B cell (primary cell): ENCODE measurements around the gene CARD10. TPM values are rescaled to one million over a fixed set of nuclear protein-coding genes. Genes with fewer than 3 reads are reported as not detected.

ENCODE experiments used
- ATAC-seq: fragments of 200-7000 bp; cut with Tn5 transposase; one replicate; pipeline ENCODE4 v1.10.0; 2021; ENCODE audit warnings: low read depth, mild to moderate bottlenecking, moderate number of reproducible peaks, moderate library complexity
- CTCF ChIA-PET: fragments of 350-600 bp; sonication (Branson Sonifier 250); formaldehyde crosslinking; loops from one replicate; lab custom pipeline; 2021; ENCODE audit warnings: antibody characterized with exemption, inconsistent platforms; lab: Charles Lee
- POLR2A ChIA-PET: fragments of 350-600 bp; sonication (Branson Sonifier 250); formaldehyde crosslinking; loops from one replicate; lab custom pipeline; 2021; ENCODE audit warnings: antibody characterized with exemption; lab: Charles Lee
- DNase-seq: peaks from one replicate; pipeline ENCODE4 v3.0.0; 2013
- H2AFZ ChIP-seq: 2 replicates; pipeline ENCODE4 v1.6.1; 2012; ENCODE audit warnings: mild to moderate bottlenecking, low read depth, low read length; ENCODE audit not compliant: insufficient read depth, poor library complexity, severe bottlenecking
- H3K27ac ChIP-seq, 2 donors: 1 replicate in 1 of 2; 2 replicates in 1 of 2; pipeline ENCODE4 v1.5.1; 2012 to 2013; ENCODE audit warnings: low read length in 2 of 2, mild to moderate bottlenecking in 2 of 2, moderate library complexity in 1 of 2
- H3K27me3 ChIP-seq, 4 experiments: fragments of 200-600 bp in 1 of 4; sonication (generic) in 1 of 4; replicated peaks in 1 of 4; 1 replicate in 2 of 4; 2 replicates in 2 of 4; pipeline versions ENCODE4 v1.6.1 to v1.7.0; 2013 to 2016; ENCODE audit warnings: low read length in 3 of 4, mild to moderate bottlenecking in 2 of 4, mixed read lengths in 1 of 4, moderate library complexity in 1 of 4; ENCODE audit not compliant: insufficient read depth in 4 of 4, control insufficient read depth in 3 of 4; ENCODE audit errors: control extremely low read depth in 1 of 4
- H3K36me3 ChIP-seq, 2 experiments: replicated peaks in 1 of 2; 1 replicate in 1 of 2; 2 replicates in 1 of 2; pipeline versions ENCODE4 v1.6.1 to v1.7.1; 2013; ENCODE audit warnings: low read length in 1 of 2; ENCODE audit not compliant: insufficient read depth in 2 of 2, control insufficient read depth in 1 of 2; ENCODE audit errors: control extremely low read depth in 1 of 2, extremely low read depth in 1 of 2
- H3K4me1 ChIP-seq, 2 donors: fragments of 200-600 bp in 1 of 2; sonication (generic) in 1 of 2; 1 replicate in 1 of 2; 2 replicates in 1 of 2; pipeline versions ENCODE4 v1.5.1 to v1.6.1; 2013 to 2017; ENCODE audit warnings: low read length in 2 of 2; ENCODE audit not compliant: control insufficient read depth in 2 of 2, insufficient read depth in 2 of 2
- H3K4me2 ChIP-seq: replicated peaks from 2 replicates; pipeline ENCODE3; 2012; ENCODE audit warnings: mild to moderate bottlenecking, low read depth, low read length; ENCODE audit not compliant: poor library complexity, severe bottlenecking
- H3K4me3 ChIP-seq, 5 experiments: fragments of 200-600 bp in 1 of 5; sonication (generic) in 1 of 5; 1 replicate in 3 of 5; 2 replicates in 2 of 5; pipeline versions ENCODE4 v1.5.1 to v1.7.0; 2011 to 2016; ENCODE audit warnings: low read length in 4 of 5, mild to moderate bottlenecking in 4 of 5, low read depth in 2 of 5, control low read depth in 1 of 5, moderate library complexity in 1 of 5; ENCODE audit not compliant: insufficient read depth in 1 of 5; ENCODE audit errors: control extremely low read depth in 1 of 5, extremely low read depth in 1 of 5
- H3K79me2 ChIP-seq: fragments of 200-600 bp; sonication (generic); one replicate; pipeline ENCODE4 v1.6.0; 2016; ENCODE audit warnings: low read length; ENCODE audit not compliant: control insufficient read depth, insufficient read depth
- H3K9ac ChIP-seq: fragments of 200-600 bp; sonication (generic); 2 replicates; pipeline ENCODE4 v1.6.1; 2017; ENCODE audit warnings: mild to moderate bottlenecking, low read length, moderate library complexity
- H3K9me3 ChIP-seq, 3 donors: one replicate each; pipeline versions ENCODE4 v1.6.1 to v1.7.1; 2013; ENCODE audit warnings: low read length in 2 of 3; ENCODE audit not compliant: control insufficient read depth in 2 of 3, insufficient read depth in 1 of 3; ENCODE audit errors: control extremely low read depth in 1 of 3
- H4K20me1 ChIP-seq: 2 replicates; pipeline ENCODE4 v1.6.0; 2012; ENCODE audit warnings: mild to moderate bottlenecking, low read length; ENCODE audit not compliant: insufficient read depth, control insufficient read depth, poor library complexity, severe bottlenecking
- H3K27ac Mint-ChIP-seq: one replicate; pipeline ENCODE4 v1.8.0; 2021; ENCODE audit warnings: mixed read lengths
- H3K27me3 Mint-ChIP-seq: one replicate; pipeline ENCODE4 v1.8.0; 2021; ENCODE audit warnings: mixed read lengths
- H3K4me1 Mint-ChIP-seq: one replicate; pipeline ENCODE4 v1.8.0; 2021; ENCODE audit warnings: mixed read lengths
- H3K4me3 Mint-ChIP-seq: one replicate; pipeline ENCODE4 v1.8.0; 2021; ENCODE audit warnings: mixed read lengths
- H3K9me3 Mint-ChIP-seq: one replicate; pipeline ENCODE4 v1.8.0; 2022; ENCODE audit warnings: mixed read lengths; ENCODE audit not compliant: insufficient read depth
- CTCF ChIP-seq: fragments of 200-600 bp; IDR thresholded peaks from one replicate; pipeline ENCODE4 v1.8.0; 2022; ENCODE audit warnings: antibody characterized with exemption, mild to moderate bottlenecking
- EZH2 ChIP-seq: IDR thresholded peaks from 2 replicates; pipeline ENCODE4 v1.6.1; 2012; ENCODE audit warnings: borderline replicate concordance, low read depth, mild to moderate bottlenecking, moderate library complexity, low read length; ENCODE audit not compliant: insufficient read depth, poor library complexity, severe bottlenecking
- WGBS: methylation state at CpG from one replicate; pipeline ENCODE4 v1.1.5; 2013; ENCODE audit warnings: missing lambda C conversion rate; ENCODE audit not compliant: insufficient coverage; 5-methylcytosine and 5-hydroxymethylcytosine counted together
- intact Hi-C: fragments of 100-400 bp; cut with micrococcal nuclease; formaldehyde crosslinking; loops from one replicate; pipeline ENCODE4 v1.10.0; 2022
- polyA plus RNA-seq: library from polyadenylated mRNA; depleted of rRNA; stranded (reverse); fragments of >200 nt; gene quantifications from 2 replicates; pipeline ENCODE4 v1.2.3, GENCODE V29; 2012
- total RNA-seq, 2 donors: library from RNA; stranded (reverse); fragments of 120-200 nt in 1 of 2; gene quantifications; 1 replicate in 1 of 2; 2 replicates in 1 of 2; pipeline versions ENCODE4 v1.2.3 to v1.2.4, GENCODE V29; 2013 to 2022

The CARD10 gene
- total and polyA plus RNA-seq, 2 donors (not counting 1 experiment from before 2014, with no cell fraction given) = not detected

- H3K27me3 ChIP-seq = peaks cover 0 to 25% (median 4%) of the 10 kb centered on the region in 4 experiments
- no peaks in the 10 kb centered on the region for H3K9me3 ChIP-seq
- H3K79me2 ChIP-seq = no peaks in the 10 kb centered on the region
- POLR2A ChIA-PET = interaction anchor here (0.5 kb wide), 1 partner anchor 474 kb away, joined by 5 read pairs; no protein-coding TSS in a partner anchor
- H4K20me1 ChIP-seq = no peaks in the 10 kb centered on the region
- H3K4me2 ChIP-seq = no peak overlapping the region
- Mint-ChIP-seq H3K9me3 (no peaks in the 10 kb centered on the region), H3K4me1 (peaks cover 1% of the 10 kb centered on the region), H3K4me3 (no peak overlapping the region), H3K27me3 (peaks cover 5% of the 10 kb centered on the region), H3K27ac (no peak overlapping the region)
- intact Hi-C loops = no loop called here
- TF ChIP-seq CTCF (no peak), EZH2 (no peak)
- H3K36me3 ChIP-seq = no peaks in the 10 kb centered on the region
- H3K27ac ChIP-seq = no peak overlapping the region
- H3K4me1 ChIP-seq = no peaks in the 10 kb centered on the region
- ATAC-seq = no peak
- whole genome bisulfite sequencing = 94% methylated on average over 13 of the region's 18 CpGs
- no peak for DNase-seq
- no peak overlapping the region for H2AFZ ChIP-seq
- no peak overlapping the region for H3K4me3 ChIP-seq
- CTCF ChIA-PET = interaction anchor here (1.6 to 1.7 kb wide), 2 partner anchors 10 to 23 kb away, joined by 4 to 6 read pairs; no protein-coding TSS in a partner anchor
- H3K9ac ChIP-seq = no peak overlapping the region
These were observed 70.6 kb downstream of the CARD10 start for GRCh38 chr22:37448516-37449127.

GRCh38 chr22:37445501-37445900 is 73.7 kb downstream of the CARD10 start:
- 94% methylated on average over 3 of the region's 9 CpGs for WGBS
- H2AFZ ChIP-seq = no peak overlapping the region
- ChIA-PET POLR2A (interaction anchor here (0.6 kb wide), 2 partner anchors 14 to 239 kb away, joined by 4 to 19 read pairs; no protein-coding TSS in a partner anchor), CTCF (interaction anchor here (0.7 kb wide), 1 partner anchor 391 kb away, joined by 3 read pairs; no protein-coding TSS in a partner anchor)
- peaks cover 0 to 25% (median 4%) of the 10 kb centered on the region in 4 experiments for H3K27me3 ChIP-seq
- peaks cover 1% of the 10 kb centered on the region for H3K4me1 Mint-ChIP-seq
- no peaks in the 10 kb centered on the region for H3K4me1 ChIP-seq
- H3K79me2 ChIP-seq = no peaks in the 10 kb centered on the region
- TF ChIP-seq EZH2 = no peak
- TF ChIP-seq CTCF = no peak
- peaks cover 18% of the 10 kb centered on the region for H3K27me3 Mint-ChIP-seq
- H3K4me3 Mint-ChIP-seq = no peak overlapping the region
- no peak for DNase-seq
- intact Hi-C loops = no loop called here
- ATAC-seq = no peak
- no peak overlapping the region for H3K27ac ChIP-seq
- no peak overlapping the region for H3K4me2 ChIP-seq
- H3K9ac ChIP-seq = no peak overlapping the region
- H3K36me3 ChIP-seq = no peaks in the 10 kb centered on the region
- no peak overlapping the region for H3K4me3 ChIP-seq
- H3K9me3 Mint-ChIP-seq = peaks cover 6% of the 10 kb centered on the region
- H3K27ac Mint-ChIP-seq = no peak overlapping the region
- peaks cover 0 to 8% (median 3%) of the 10 kb centered on the region in 3 donors for H3K9me3 ChIP-seq
- no peaks in the 10 kb centered on the region for H4K20me1 ChIP-seq
